ENCODE data around the gene FIGLA. TPM values are rescaled to one million over a fixed set of nuclear protein-coding genes. Genes with fewer than 3 reads are reported as not detected.

FIGLA gene
- total RNA-seq, 2 experiments from 2014 or later, result not detected

DNA sequence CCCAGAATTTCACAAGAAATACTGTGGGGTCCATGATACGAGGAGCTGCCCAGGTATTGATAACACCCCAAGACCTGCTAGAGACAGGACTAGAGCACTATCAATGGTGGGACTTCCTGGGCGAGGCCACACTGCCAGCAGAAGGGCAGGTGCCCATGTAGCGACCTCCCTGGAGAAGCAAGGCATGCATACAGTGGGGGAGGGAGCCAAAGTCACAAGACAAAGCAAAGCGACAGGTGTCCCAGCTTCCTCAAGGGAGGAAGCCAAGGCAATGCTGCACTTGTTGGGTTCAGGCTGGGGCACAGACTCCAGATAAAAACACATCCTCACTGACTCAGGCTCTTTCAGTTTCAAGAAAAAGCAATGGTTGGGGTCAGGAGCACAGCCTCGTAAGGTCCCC lies 37.7 kb upstream of the FIGLA start:
- no peaks in the 10 kb centered on the region for H3K9me3 Mint-ChIP-seq (ENCODE audit: insufficient read depth)
- peaks cover 14% of the 10 kb centered on the region for H3K4me1 Mint-ChIP-seq (ENCODE audit: low read depth)
- H3K4me3 Mint-ChIP-seq, result no peak overlapping the region
- no peaks in the 10 kb centered on the region for H3K27me3 Mint-ChIP-seq (ENCODE audit: low read depth)
- no peak for ATAC-seq
- no peak overlapping the region for H3K27ac Mint-ChIP-seq
- DNase-seq, result no peak
- ChIA-PET POLR2A (no interaction called here), CTCF (no interaction called here)
- H3K36me3 Mint-ChIP-seq (ENCODE audit: low read depth), result no peaks in the 10 kb centered on the region

GRCh38 chr2:70827388-70827787 lies 36.9 kb upstream of the FIGLA start:
- POLR2A ChIA-PET, result no interaction called here
- no peaks in the 10 kb centered on the region for H3K27me3 Mint-ChIP-seq (ENCODE audit: low read depth)

GRCh38 chr2:70826696-70827350 lies 36.4 kb upstream of the FIGLA start:
- H3K36me3 Mint-ChIP-seq (ENCODE audit: low read depth), result no peaks in the 10 kb centered on the region
- no peaks in the 10 kb centered on the region for H3K27me3 Mint-ChIP-seq (ENCODE audit: low read depth)
- ChIA-PET POLR2A (no interaction called here), CTCF (interaction anchor here (1.2 to 1.8 kb wide), 2 partner anchors 35 to 122 kb away, joined by 5 to 6 read pairs; no protein-coding TSS in a partner anchor)
- H3K27ac Mint-ChIP-seq, result no peak overlapping the region
- H3K4me3 Mint-ChIP-seq, result no peak overlapping the region
- H3K4me1 Mint-ChIP-seq (ENCODE audit: low read depth), result peaks cover 22% of the 10 kb centered on the region
- no peak for DNase-seq
- ATAC-seq, result no peak
- H3K9me3 Mint-ChIP-seq (ENCODE audit: insufficient read depth), result no peaks in the 10 kb centered on the region

More at GRCh38 chr2:70827388-70827787, 36.9 kb upstream of the FIGLA start:
- DNase-seq (no peak), ATAC-seq (no peak)
- no peak overlapping the region for H3K4me3 Mint-ChIP-seq
- H3K27ac Mint-ChIP-seq, result no peak overlapping the region
- no peaks in the 10 kb centered on the region for H3K9me3 Mint-ChIP-seq (ENCODE audit: insufficient read depth)
- CTCF ChIA-PET, result interaction anchor here (1.2 to 1.8 kb wide), 2 partner anchors 34 to 121 kb away, joined by 5 to 6 read pairs; no protein-coding TSS in a partner anchor
- no peaks in the 10 kb centered on the region for H3K36me3 Mint-ChIP-seq (ENCODE audit: low read depth)
- H3K4me1 Mint-ChIP-seq (ENCODE audit: low read depth), result peaks cover 21% of the 10 kb centered on the region

DNA sequence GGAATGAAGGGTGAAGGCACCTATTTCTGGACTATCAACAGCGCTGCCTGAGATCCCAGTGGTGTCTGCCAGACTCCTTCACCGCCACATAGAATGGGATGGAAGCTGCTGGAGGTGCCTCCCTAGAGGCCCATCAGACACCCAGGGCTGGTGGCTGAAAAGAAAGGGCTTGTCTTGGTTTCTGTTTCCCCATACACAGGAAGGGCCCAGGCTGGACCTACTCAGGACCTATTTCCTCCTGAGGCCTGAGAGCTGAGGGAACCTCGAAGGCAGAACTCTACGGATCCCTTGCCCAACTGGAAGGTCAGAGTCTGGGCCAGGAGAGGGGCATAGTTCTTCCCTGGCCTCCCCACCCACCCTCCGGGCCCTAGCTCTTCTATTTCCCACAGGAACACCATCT lies 32.8 kb upstream of the FIGLA start:
- Mint-ChIP-seq H3K36me3 (ENCODE audit: low read depth) (no peaks in the 10 kb centered on the region), H3K27me3 (ENCODE audit: low read depth) (peaks cover 3% of the 10 kb centered on the region), H3K4me3 (no peak overlapping the region), H3K27ac (no peak overlapping the region), H3K9me3 (ENCODE audit: insufficient read depth) (no peaks in the 10 kb centered on the region), H3K4me1 (ENCODE audit: low read depth) (peaks cover 22% of the 10 kb centered on the region)
- CTCF ChIA-PET, result no interaction called here
- ATAC-seq (no peak), DNase-seq (no peak)
- POLR2A ChIA-PET, result no interaction called here

GRCh38 chr2:70822843-70823242 lies 32.4 kb upstream of the FIGLA start:
- ATAC-seq, result no peak
- no peaks in the 10 kb centered on the region for H3K36me3 Mint-ChIP-seq (ENCODE audit: low read depth)
- POLR2A ChIA-PET, result no interaction called here
- peaks cover 22% of the 10 kb centered on the region for H3K4me1 Mint-ChIP-seq (ENCODE audit: low read depth)
- no peaks in the 10 kb centered on the region for H3K9me3 Mint-ChIP-seq (ENCODE audit: insufficient read depth)
- CTCF ChIA-PET, result no interaction called here
- H3K27ac Mint-ChIP-seq, result peak overlapping the region; percentile 2
- DNase-seq, result no peak
- H3K4me3 Mint-ChIP-seq, result no peak overlapping the region
- peaks cover 3% of the 10 kb centered on the region for H3K27me3 Mint-ChIP-seq (ENCODE audit: low read depth)

- DNase-seq (no peak), ATAC-seq (no peak)
- Mint-ChIP-seq H3K9me3 (ENCODE audit: insufficient read depth) (no peaks in the 10 kb centered on the region), H3K4me1 (ENCODE audit: low read depth) (peaks cover 13% of the 10 kb centered on the region), H3K36me3 (ENCODE audit: low read depth) (no peaks in the 10 kb centered on the region), H3K4me3 (no peak within 1 kb of the TSS), H3K27me3 (ENCODE audit: low read depth) (peaks cover 5% of the 10 kb centered on the region), H3K27ac (no peak within 1 kb of the TSS)
- ChIA-PET POLR2A (no interaction called here), CTCF (no interaction called here)
Observed at GRCh38 chr2:70820499-70820898, 30.1 kb upstream of the FIGLA start, which contains the start of gene CLEC4F. Gene CLEC4F (minus strand): TSS chr2:70820599. CDS start chr2:70820523, 76 bp downstream.

- Mint-ChIP-seq H3K27me3 (ENCODE audit: low read depth) (peaks cover 9% of the 10 kb centered on the region), H3K27ac (no peak overlapping the region), H3K36me3 (ENCODE audit: low read depth) (no peaks in the 10 kb centered on the region), H3K9me3 (ENCODE audit: insufficient read depth) (no peaks in the 10 kb centered on the region), H3K4me1 (ENCODE audit: low read depth) (peaks cover under 1% of the 10 kb centered on the region), H3K4me3 (no peak overlapping the region)
- DNase-seq, result no peak
- CTCF ChIA-PET, result interaction anchor here (0.7 kb wide), 1 partner anchor 53 kb away, joined by 3 read pairs; no protein-coding TSS in a partner anchor
- POLR2A ChIA-PET, result no interaction called here
- ATAC-seq, result no peak
Observed at GRCh38 chr2:70817284-70817954, 27.0 kb upstream of the FIGLA start.

DNA sequence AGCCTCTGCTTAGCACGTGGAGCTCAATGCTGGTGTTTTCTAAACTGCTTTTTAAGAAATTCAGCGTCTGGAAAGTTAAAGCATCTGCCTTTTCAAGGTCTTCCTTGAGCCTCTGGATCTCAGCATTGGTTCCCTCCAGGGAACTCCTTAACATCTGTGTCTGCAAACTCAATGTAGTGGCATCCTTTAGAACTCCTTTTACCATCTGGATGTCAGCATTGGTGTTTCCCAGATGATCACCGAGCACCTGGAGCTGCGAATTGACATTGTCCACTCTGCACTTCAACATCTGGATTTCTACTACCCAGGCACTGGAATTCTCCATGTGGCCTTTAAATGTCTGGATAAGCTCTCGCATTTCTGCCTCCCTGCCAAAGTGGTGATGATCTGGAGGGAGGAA lies 26.3 kb upstream of the FIGLA start:
- no peak overlapping the region for H3K4me3 Mint-ChIP-seq
- no peak overlapping the region for H3K27ac Mint-ChIP-seq
- ChIA-PET POLR2A (interaction anchor here (0.9 kb wide), 1 partner anchor 55 kb away, joined by 3 read pairs; no protein-coding TSS in a partner anchor), CTCF (no interaction called here)
- H3K27me3 Mint-ChIP-seq (ENCODE audit: low read depth), result peaks cover 9% of the 10 kb centered on the region
- H3K36me3 Mint-ChIP-seq (ENCODE audit: low read depth), result no peaks in the 10 kb centered on the region
- H3K4me1 Mint-ChIP-seq (ENCODE audit: low read depth), result no peaks in the 10 kb centered on the region
- ATAC-seq, result no peak
- no peaks in the 10 kb centered on the region for H3K9me3 Mint-ChIP-seq (ENCODE audit: insufficient read depth)
- no peak for DNase-seq

GRCh38 chr2:70808983-70809958 lies 18.8 kb upstream of the FIGLA start:
- Mint-ChIP-seq H3K27ac (no peak overlapping the region), H3K36me3 (ENCODE audit: low read depth) (no peaks in the 10 kb centered on the region), H3K4me3 (no peak overlapping the region), H3K9me3 (ENCODE audit: insufficient read depth) (no peaks in the 10 kb centered on the region), H3K27me3 (ENCODE audit: low read depth) (peaks cover 5% of the 10 kb centered on the region), H3K4me1 (ENCODE audit: low read depth) (no peaks in the 10 kb centered on the region)
- ChIA-PET CTCF (interaction anchor here (0.6 to 1.1 kb wide), 2 partner anchors 24 kb away, joined by 3 to 4 read pairs; no protein-coding TSS in a partner anchor), POLR2A (no interaction called here)
- ATAC-seq (no peak), DNase-seq (no peak)

DNA sequence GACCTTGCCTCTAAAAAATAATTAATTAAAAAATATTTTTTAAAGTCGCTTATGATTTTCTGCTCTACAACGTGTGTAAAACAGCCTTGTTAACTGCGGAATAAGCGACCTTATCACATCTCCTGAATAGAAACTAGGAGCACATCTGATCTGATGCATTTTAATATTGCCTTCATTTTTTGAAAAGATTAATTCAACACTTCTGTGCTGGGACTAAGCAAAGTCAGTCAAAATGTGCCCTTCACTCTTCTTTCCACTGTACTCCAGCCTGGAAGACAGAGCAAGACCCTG lies 17.3 kb upstream of the FIGLA start:
- Mint-ChIP-seq H3K4me3 (no peak overlapping the region), H3K27ac (no peak overlapping the region), H3K36me3 (ENCODE audit: low read depth) (no peaks in the 10 kb centered on the region), H3K9me3 (ENCODE audit: insufficient read depth) (no peaks in the 10 kb centered on the region), H3K4me1 (ENCODE audit: low read depth) (no peaks in the 10 kb centered on the region), H3K27me3 (ENCODE audit: low read depth) (peaks cover 7% of the 10 kb centered on the region)
- ATAC-seq (no peak), DNase-seq (no peak)
- CTCF ChIA-PET, result interaction anchor here (1.1 to 1.2 kb wide), 2 partner anchors 22 kb away, joined by 3 read pairs; no protein-coding TSS in a partner anchor
- POLR2A ChIA-PET, result no interaction called here

- Mint-ChIP-seq H3K4me1 (ENCODE audit: low read depth) (no peaks in the 10 kb centered on the region), H3K4me3 (no peak overlapping the region), H3K27ac (no peak overlapping the region), H3K36me3 (ENCODE audit: low read depth) (no peaks in the 10 kb centered on the region), H3K27me3 (ENCODE audit: low read depth) (peaks cover 7% of the 10 kb centered on the region), H3K9me3 (ENCODE audit: insufficient read depth) (no peaks in the 10 kb centered on the region)
- POLR2A ChIA-PET, result no interaction called here
- ATAC-seq (no peak), DNase-seq (no peak)
- CTCF ChIA-PET, result interaction anchor here (1.2 kb wide), 1 partner anchor 22 kb away, joined by 3 read pairs; no protein-coding TSS in a partner anchor
Observed at GRCh38 chr2:70807102-70807827, 16.8 kb upstream of the FIGLA start.

Measured in activated CD8-positive, alpha-beta T cell treated with anti-CD3 and anti-CD28 coated beads, Interleukin-2, amount 10 ng/mL, durations not matched to agents 7 days and 5 days (primary cell).